Type B pancreatic cell (in vitro differentiated cells): Measurements from ENCODE around the gene GART. TPM values are rescaled to one million over a fixed set of nuclear protein-coding genes. Genes with fewer than 3 reads are reported as not detected.
A peak's percentile ranks its signal among the peaks of the same experiment; 100 is the strongest.

ENCODE experiments used
- DNase-seq: peaks from one replicate; pipeline ENCODE4 v3.0.0; 2021; ENCODE audit warnings: mixed read lengths; ENCODE audit not compliant: unreplicated experiment; ENCODE audit errors: extremely low spot score
- H3K27ac Mint-ChIP-seq: 2 replicates; pipeline ENCODE4 v1.8.0; 2021; ENCODE audit warnings: mild to moderate bottlenecking, mixed read lengths
- H3K27me3 Mint-ChIP-seq: 2 replicates; pipeline ENCODE4 v1.8.0; 2021; ENCODE audit warnings: mixed read lengths
- H3K36me3 Mint-ChIP-seq: 2 replicates; pipeline ENCODE4 v1.8.0; 2021; ENCODE audit warnings: mixed read lengths
- H3K4me1 Mint-ChIP-seq: one replicate; pipeline ENCODE4 v1.8.0; 2021; ENCODE audit warnings: mixed read lengths; ENCODE audit not compliant: unreplicated experiment
- H3K4me3 Mint-ChIP-seq: 2 replicates; pipeline ENCODE4 v1.8.0; 2021; ENCODE audit warnings: mild to moderate bottlenecking, mixed read lengths
- H3K9me3 Mint-ChIP-seq: 2 replicates; pipeline ENCODE4 v1.8.0; 2021; ENCODE audit warnings: mixed read lengths
- long read RNA-seq: library from polyadenylated mRNA; unstranded; transcript quantifications from one replicate; pipeline ENCODE4 v2.0.0, GENCODE V29; 2020
- total RNA-seq: library from RNA; stranded (reverse); gene quantifications from 2 replicates; pipeline ENCODE4 v1.2.1, GENCODE V29; 2021; ENCODE audit warnings: low replicate concordance
- TF ChIP-seq, protein P1 (sequence below): fragments of 200-600 bp; sonication (generic); conservative IDR thresholded peaks from 2 replicates; pipeline ENCODE4 v1.5.0; 2021; ENCODE audit warnings: antibody characterized with exemption, mild to moderate bottlenecking

Gene GART
- total RNA-seq, result 63.6 and 107 TPM in 2 replicates
- long read RNA-seq, transcript GART-203 (22 exons, 3,341 nt), result major isoform, 93 of 246 reads
- long read RNA-seq, transcript GART-201 (11 exons, 2,149 nt), result minor isoform, 77 of 246 reads
- long read RNA-seq, partial matches to known transcripts, result 47 of 246 reads
- long read RNA-seq, other reads (novel, unspliced or antisense), result 27 of 246 reads

DNA sequence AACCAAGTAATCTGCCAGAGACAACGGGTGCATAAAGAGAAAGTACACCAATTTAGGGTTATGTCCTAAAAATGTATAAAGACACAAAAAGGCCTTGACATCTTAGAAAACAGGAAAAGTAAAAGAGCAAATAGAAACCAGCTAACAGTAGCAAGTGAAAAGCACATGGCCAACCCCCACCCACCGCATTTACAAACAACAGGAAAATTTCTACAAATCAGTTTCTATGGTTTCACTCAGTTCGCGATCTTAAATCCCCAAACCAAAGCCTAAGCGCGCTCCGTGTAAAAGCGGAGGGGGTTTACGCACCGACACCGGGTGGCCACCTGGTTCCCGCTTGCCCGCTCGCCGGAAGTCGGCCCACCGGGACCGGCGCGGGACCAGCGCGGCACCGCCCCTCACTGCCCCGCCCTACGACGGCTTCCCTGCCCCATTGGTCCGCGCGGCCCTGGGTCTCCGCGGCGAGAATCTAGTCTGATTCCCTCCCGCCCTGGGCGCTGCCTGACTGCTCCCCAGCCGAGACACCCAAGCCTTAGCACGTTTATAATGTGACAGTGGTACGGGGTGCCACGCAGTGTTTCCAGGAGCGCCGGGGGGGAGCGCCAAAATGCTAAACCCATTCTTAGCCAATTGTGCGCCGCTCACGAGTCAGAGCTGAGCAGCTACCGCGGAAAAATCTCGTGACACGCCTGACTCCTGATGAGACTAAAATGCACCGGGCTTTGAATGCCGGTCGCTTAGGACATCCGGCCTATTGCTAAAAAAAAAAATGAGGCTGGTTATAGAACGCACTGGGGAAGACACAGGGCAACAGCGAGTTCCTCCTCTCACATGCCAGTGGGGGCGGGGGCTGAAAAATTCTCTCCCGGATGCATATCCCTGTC, at the start of gene GART:
GART (minus strand) TSS at position 362 of the 884 bp plus-strand sequence. CDS start 2,802 bp downstream, outside the sequence.
- H3K27me3 Mint-ChIP-seq, result no peaks in the 10 kb centered on the region
- TF ChIP-seq, protein P1, sequence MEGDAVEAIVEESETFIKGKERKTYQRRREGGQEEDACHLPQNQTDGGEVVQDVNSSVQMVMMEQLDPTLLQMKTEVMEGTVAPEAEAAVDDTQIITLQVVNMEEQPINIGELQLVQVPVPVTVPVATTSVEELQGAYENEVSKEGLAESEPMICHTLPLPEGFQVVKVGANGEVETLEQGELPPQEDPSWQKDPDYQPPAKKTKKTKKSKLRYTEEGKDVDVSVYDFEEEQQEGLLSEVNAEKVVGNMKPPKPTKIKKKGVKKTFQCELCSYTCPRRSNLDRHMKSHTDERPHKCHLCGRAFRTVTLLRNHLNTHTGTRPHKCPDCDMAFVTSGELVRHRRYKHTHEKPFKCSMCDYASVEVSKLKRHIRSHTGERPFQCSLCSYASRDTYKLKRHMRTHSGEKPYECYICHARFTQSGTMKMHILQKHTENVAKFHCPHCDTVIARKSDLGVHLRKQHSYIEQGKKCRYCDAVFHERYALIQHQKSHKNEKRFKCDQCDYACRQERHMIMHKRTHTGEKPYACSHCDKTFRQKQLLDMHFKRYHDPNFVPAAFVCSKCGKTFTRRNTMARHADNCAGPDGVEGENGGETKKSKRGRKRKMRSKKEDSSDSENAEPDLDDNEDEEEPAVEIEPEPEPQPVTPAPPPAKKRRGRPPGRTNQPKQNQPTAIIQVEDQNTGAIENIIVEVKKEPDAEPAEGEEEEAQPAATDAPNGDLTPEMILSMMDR, result no peak
- no peaks in the 10 kb centered on the region for H3K9me3 Mint-ChIP-seq
- H3K4me3 Mint-ChIP-seq, result peak within 1 kb of the TSS; percentile 97
- peak within 1 kb of the TSS; percentile 100 for H3K27ac Mint-ChIP-seq
- H3K4me1 Mint-ChIP-seq, result peaks cover 19% of the 10 kb centered on the region
- DNase-seq, result peak; percentile 88
- peaks cover 28% of the 10 kb centered on the region for H3K36me3 Mint-ChIP-seq

DNA sequence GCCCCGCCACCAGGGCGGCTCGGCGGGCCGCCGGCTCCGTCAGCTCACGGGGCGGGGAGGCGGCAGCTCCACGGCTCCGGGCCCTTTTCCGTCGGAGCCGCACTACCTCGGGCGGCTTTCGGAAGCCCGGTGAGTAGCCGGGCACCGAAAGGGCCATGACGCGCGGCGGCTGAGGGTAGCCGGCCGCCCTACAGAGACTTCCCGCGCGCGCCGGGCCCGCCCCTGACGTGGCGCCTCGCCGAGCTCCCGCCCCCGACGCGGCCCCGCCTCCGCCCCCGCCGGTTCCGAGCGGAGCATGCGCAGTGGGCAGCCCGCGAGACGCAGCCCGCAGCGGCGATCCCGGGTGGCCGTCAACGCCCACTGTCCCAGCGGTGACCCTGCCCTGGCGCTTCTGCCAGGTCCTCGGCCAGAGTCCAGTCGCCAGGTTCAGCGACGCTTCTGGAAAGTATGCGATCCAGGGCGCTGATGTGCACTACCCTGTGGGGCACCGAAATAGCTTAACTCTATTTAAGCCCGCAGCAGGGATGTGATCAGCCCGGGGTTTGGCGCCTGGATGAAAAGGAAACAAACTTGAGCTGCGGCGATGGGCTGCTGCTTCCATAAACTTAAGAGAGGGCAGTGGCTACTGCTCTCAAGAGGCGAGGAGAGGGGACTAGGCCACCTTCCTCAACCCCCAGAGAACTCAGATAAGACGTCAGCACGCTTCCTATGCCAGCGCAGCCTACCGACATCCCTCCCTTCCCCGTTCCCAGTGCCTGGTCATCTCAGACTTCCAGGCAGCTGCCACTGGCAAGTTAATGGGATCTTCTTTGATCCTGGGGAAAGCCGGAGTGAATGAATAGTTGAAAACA, 46.8 kb upstream of the GART start, which contains the start of gene DONSON:
DONSON (minus strand) TSS at position 200 of the 851 bp plus-strand sequence; CDS start at position 157, 43 bp downstream.
- H3K9me3 Mint-ChIP-seq, result no peaks in the 10 kb centered on the region
- peaks cover 20% of the 10 kb centered on the region for H3K4me1 Mint-ChIP-seq
- TF ChIP-seq, protein P1, result peak; percentile 51

DNA sequence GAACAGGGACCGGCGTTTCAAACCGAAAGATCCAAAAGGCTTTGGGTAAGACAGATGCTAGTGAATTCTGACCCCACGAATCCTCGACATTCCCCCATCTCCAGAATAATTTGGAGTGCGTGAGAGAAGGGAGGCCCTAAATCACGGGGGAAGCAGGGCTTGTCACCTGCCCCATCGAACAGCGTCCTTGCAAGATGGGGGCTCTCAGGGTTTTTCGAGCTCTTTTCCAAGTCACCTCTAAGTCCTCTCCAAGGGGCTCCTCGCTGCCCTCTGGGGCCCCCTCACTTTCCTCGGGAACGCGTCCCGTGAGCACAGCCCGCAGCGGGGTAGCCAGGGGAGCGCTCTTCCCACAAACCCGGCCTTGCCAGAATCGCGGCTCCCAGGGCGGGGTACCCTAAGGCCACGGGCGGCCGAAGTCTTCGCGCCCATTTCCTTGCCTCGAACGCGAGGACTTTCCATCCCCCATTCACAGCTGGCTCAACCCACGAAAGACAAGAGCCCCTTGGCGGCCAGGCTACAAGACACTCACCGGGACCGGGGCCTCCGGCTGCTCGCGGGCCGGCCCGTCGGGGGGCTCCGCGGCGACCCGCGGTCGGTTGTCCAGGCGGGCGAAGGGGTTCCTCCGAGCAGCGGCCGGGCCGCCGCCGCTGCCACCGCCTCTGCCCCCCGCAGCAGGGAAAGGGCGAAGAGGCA, 46.0 kb upstream of the GART start:
- peak overlapping the region; percentile 92 for H3K4me3 Mint-ChIP-seq
- no peaks in the 10 kb centered on the region for H3K27me3 Mint-ChIP-seq
- peaks cover 20% of the 10 kb centered on the region for H3K4me1 Mint-ChIP-seq
- no peaks in the 10 kb centered on the region for H3K9me3 Mint-ChIP-seq
- no peak for DNase-seq
- TF ChIP-seq, protein P1, result no peak
- peaks cover 17% of the 10 kb centered on the region for H3K36me3 Mint-ChIP-seq
- H3K27ac Mint-ChIP-seq, result peak overlapping the region; percentile 75

More for the DNA sequence above, 46.8 kb upstream of the GART start, which contains the start of gene DONSON:
- Mint-ChIP-seq H3K27me3 (no peaks in the 10 kb centered on the region), H3K4me3 (peak within 1 kb of the TSS; percentile 94), H3K36me3 (peaks cover 20% of the 10 kb centered on the region), H3K27ac (peak within 1 kb of the TSS; percentile 79)
- peak; percentile 94 for DNase-seq

DNA sequence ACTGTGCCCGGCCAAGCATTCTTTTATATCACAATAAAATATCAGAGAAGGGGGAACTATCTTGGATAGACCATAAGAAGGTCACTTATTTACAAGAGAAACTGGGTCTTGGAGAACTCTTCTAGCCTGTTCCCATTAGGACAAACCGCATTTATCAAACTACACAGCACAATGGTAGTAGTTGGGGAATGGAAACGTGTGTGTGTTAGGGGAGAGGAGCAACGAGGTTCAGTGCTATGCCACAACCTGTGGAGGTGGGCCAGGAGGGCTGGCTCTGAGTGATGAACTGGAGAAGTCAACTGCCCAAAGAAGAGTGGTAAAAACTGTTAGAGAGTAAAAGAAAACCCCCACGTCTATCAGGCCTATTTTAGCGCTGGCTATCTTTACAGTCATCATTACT, 45.0 kb upstream of the GART start:
- Mint-ChIP-seq H3K4me3 (peak overlapping the region; percentile 83), H3K27ac (no peak overlapping the region), H3K27me3 (no peaks in the 10 kb centered on the region), H3K36me3 (peaks cover 17% of the 10 kb centered on the region), H3K9me3 (no peaks in the 10 kb centered on the region), H3K4me1 (peaks cover 20% of the 10 kb centered on the region)
- no peak for DNase-seq
- TF ChIP-seq, protein P1, result no peak

GRCh38 chr21:33584455-33584854, 42.5 kb upstream of the GART start:
- H3K9me3 Mint-ChIP-seq, result no peaks in the 10 kb centered on the region
- H3K27ac Mint-ChIP-seq, result no peak overlapping the region
- TF ChIP-seq, protein P1, result no peak
- H3K27me3 Mint-ChIP-seq, result no peaks in the 10 kb centered on the region
- no peak overlapping the region for H3K4me3 Mint-ChIP-seq
- DNase-seq, result no peak
- peaks cover 18% of the 10 kb centered on the region for H3K36me3 Mint-ChIP-seq
- H3K4me1 Mint-ChIP-seq, result peaks cover 16% of the 10 kb centered on the region
